Lung microvascular endothelial cell (primary cell): ENCODE results near the gene GNGT1. TPM values are rescaled to one million over a fixed set of nuclear protein-coding genes. Genes with fewer than 3 reads are reported as not detected.

ENCODE experiments used
- DNase-seq, 2 donors: peaks; one replicate each; pipeline versions ENCODE4 v3.0.0 to v3.0.0-alpha.2; 2010; ENCODE audit warnings: low read depth in 2 of 2
- total RNA-seq: library from RNA; depleted of rRNA; stranded (reverse); fragments of >200 nt; gene quantifications from 2 replicates; pipeline ENCODE4 v1.2.1, GENCODE V29; 2014

Gene GNGT1
- not detected in 2 replicates for total RNA-seq

- DNase-seq = no peak
These were observed at the start of gene GNGT1 for GRCh38 chr7:93906267-93906666. Gene GNGT1, plus strand, starts transcription at chr7:93906567. Its CDS starts 180 bp downstream, at chr7:93906747.

GRCh38 chr7:93858857-93859256 is 47.5 kb upstream of the GNGT1 start:
- DNase-seq = no peak

GRCh38 chr7:93860261-93860660 is 46.1 kb upstream of the GNGT1 start:
- no peak for DNase-seq

GRCh38 chr7:93861325-93861949 is 44.9 kb upstream of the GNGT1 start:
- no peak for DNase-seq

GRCh38 chr7:93862651-93863050 is 43.7 kb upstream of the GNGT1 start:
- no peak for DNase-seq

DNA sequence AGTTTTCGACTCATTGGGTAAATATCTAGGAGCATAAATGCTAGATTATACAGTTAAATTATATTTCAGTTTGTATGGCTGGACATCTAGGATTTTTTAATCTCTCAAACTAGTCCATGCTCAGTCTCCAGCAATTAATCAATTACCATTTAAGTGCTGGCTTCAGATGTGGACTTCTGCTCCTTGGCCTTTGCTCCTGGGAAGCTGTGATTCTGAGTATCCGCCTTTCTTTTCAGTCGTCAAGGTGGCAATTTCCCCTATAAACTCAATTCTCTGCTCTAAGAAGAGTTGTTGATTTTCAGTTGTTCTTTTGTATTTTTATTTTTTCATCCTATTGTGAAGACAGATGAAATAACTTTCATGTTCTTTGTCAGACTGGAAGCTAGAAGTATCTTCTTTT is 39.5 kb upstream of the GNGT1 start:
- no peak for DNase-seq

GRCh38 chr7:93873998-93874574 is 32.3 kb upstream of the GNGT1 start:
- no peak for DNase-seq

DNA sequence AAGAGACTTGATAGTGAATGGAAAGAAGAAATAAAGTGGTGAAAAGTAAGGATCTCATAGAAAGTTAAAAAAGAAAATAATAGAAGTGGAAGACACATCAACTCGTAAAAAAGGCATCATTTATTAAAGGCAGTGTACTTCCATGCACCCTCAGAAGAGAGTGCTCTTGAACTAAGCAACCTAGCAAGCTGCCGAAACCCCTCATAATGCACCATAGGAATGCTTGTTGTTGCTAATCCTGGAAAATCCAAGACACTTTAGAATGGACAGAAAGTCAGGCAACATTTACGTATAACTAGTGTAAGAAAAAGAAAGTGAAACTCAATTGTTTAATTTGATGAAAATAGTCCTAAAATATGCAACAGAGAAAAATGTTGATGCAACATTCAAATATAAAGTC is 28.6 kb upstream of the GNGT1 start:
- peak; percentile 4 to 8 for DNase-seq

GRCh38 chr7:93879356-93879755 is 27.0 kb upstream of the GNGT1 start:
- DNase-seq = no peak

- DNase-seq = no peak
These were observed 23.9 kb upstream of the GNGT1 start for GRCh38 chr7:93882468-93882867.

DNA sequence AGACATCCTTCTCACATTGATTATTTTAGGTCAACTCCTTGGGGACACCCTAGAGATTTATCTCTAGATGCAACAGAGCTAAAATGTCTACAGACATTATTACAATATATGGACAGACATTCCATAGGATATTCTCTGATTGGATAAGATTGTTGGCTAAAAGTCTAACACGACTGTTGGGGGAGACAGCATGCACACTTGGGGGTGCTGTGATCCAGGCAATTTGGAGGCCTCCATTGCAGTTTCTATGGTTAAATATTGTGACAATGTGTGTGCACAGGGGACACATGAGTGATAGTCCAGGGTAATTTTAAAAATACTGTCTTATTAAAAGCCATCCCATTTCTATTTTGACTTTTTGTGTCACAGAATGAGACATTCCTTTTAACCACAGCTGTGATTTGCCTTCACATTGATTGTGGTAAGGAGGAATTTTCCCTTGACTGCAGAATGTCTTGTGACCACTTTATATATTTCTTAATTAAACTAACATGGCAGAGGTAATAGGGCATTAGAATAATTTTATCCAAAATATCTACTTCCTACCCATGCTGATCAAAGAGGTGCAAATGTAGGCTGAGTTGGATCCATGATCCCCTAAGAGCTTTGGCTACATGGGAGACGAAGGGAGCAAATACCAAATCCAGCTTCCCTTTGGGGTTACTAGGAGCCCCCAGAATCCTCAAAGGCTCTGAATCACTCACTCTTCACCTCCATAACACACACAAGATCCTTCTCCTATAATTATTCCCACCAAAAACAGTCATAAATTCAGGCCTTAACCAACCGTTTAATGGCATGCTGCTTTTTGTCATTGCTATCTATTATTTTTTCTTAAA is 23.1 kb upstream of the GNGT1 start:
- no peak for DNase-seq

- DNase-seq = no peak
These were observed 22.4 kb upstream of the GNGT1 start for GRCh38 chr7:93883917-93884345.

- DNase-seq = peak in 1 of 2 donors; percentile 7
These were observed 21.8 kb upstream of the GNGT1 start for GRCh38 chr7:93884541-93884940.

GRCh38 chr7:93889261-93889660 is 17.1 kb upstream of the GNGT1 start:
- DNase-seq = peak in 1 of 2 donors; percentile 41

DNA sequence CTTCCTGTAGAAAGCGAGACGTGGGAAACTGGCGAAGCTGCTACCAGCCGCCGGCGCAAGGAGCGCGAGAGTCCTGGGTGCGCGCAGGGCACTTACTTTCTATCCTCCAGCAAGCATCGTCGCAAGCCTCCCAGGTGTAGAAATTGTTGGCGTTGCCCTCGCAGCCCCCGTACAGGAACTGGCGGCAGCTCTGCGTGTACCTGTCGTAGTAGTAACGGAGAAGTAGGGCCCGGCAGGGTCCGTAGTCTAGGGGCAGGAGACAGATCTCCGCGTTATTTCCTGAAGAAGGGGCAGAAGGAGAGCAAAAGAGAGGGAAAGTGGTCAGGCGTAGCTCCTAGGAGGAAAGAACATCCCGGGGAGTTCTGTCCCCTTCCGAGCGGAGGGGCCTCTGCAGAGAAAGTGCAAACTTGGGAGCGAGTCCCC is 16.3 kb upstream of the GNGT1 start:
- DNase-seq = peak in 1 of 2 donors; percentile 58

DNA sequence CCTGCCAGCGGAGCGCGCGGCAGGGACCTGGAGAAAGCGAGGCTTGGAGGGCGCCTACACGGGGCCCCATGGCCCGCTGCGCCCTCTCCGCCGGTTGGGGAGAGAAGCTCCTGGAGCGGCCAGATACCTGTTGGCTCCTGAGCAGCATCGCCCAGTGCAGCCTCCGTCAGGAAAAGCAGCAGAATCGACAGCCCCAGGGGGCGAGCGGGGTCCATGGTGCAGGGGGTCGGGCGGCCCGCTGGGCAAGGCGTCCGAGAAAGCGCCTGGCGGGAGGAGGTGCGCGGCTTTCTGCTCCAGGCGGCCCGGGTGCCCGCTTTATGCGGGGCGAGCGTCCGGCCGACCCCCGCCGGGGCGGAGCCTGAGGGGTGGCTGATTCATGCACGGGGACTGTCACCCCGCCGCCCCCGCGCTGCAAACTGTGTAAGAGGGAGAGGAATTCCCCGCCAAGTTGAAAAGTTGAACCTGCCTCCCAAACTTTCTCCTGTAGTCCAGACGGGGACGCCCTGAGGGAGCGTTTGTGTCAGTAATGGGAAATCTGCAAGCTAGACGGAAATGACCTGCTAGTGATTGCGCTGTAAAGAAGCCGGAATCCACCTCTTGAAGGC is 15.8 kb upstream of the GNGT1 start, which contains the start of gene TFPI2:
Gene TFPI2, minus strand, starts transcription at position 290 of the 605 bp plus-strand sequence. Its CDS starts 75 bp downstream, at position 215.
- peak; percentile 49 to 79 for DNase-seq

- DNase-seq = peak in 1 of 2 donors; percentile 47
These were observed 11.9 kb upstream of the GNGT1 start for GRCh38 chr7:93894426-93894825.

GRCh38 chr7:93894966-93895640 is 11.3 kb upstream of the GNGT1 start:
- DNase-seq = peak in 1 of 2 donors; percentile 33

GRCh38 chr7:93895859-93896600 is 10.3 kb upstream of the GNGT1 start:
- no peak for DNase-seq

DNA sequence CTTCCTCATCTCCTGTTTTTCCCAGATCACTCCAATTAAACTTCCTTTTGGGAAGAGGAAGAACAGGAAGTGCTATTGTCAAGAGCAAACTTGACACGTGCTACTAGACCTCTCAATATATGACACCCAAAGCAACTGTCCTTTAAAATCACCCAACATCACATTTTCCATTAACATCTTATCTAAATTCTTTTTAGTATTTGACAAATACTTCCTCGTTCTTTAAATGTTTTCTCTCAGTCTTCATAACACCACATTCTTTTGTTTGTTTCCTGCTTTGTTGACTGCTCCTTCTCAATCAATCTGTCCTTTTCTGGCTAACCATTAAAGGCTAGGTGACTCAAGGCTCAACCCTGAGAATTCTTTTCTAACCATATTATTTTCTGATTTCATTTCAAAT is 8.7 kb upstream of the GNGT1 start:
- DNase-seq = no peak
